Measurements from ENCODE around the gene FARS2.

Gene FARS2

DNA sequence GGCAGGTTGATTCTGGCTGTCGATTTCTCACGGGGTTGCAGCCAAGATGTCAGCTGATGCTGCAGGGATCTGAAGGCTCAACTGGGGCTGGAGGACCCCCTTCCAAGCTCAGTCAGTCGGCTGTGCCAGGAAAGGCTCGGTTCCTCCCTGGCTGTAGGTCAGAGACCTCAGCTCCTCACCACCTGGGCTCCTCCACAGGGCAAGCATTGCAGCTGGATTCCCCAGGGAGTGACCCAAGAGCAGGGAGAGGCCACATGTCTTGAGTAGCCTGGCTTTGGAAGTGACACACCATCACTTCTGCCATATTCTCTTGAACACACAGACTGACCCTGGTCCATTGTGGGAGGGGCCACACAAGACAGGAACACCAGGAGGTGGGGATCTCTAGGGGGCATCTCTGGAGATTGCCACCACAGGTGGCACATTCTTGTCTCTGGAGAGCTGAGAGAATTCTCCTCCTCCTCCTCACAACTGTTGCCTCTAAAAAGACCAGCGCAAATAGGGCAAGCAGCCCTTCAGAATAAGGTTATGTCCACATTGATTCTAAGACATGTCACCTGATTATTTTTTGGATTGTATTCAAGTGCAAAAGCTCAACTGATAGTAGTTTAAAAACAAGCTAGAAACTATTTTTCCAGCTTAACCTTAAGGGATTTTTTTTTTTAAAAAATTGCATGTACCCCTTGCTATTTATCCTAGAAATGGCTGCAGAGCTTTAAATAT lies 474.9 kb downstream of the FARS2 start:
- H3K36me3 ChIP-seq (ENCODE audit: control insufficient read depth, insufficient read depth, low read length), result no peaks in the 10 kb centered on the region
- WGBS, 2 experiments (ENCODE audit: insufficient coverage in 2 of 2), result 86 to 94% methylated on average over 2 of the region's 5 CpGs
- H3K9me3 ChIP-seq (ENCODE audit: control insufficient read depth, low read length), result no peaks in the 10 kb centered on the region
- H3K4me3 ChIP-seq (ENCODE audit: extremely low read depth, insufficient read depth, low read length, poor library complexity, severe bottlenecking), result no peak overlapping the region
- H3K27ac ChIP-seq (ENCODE audit: low read depth, low read length, severe bottlenecking), result no peak overlapping the region
- H3K4me1 ChIP-seq (ENCODE audit: control insufficient read depth, insufficient read depth, low read length, poor library complexity, severe bottlenecking), result no peaks in the 10 kb centered on the region

DNA sequence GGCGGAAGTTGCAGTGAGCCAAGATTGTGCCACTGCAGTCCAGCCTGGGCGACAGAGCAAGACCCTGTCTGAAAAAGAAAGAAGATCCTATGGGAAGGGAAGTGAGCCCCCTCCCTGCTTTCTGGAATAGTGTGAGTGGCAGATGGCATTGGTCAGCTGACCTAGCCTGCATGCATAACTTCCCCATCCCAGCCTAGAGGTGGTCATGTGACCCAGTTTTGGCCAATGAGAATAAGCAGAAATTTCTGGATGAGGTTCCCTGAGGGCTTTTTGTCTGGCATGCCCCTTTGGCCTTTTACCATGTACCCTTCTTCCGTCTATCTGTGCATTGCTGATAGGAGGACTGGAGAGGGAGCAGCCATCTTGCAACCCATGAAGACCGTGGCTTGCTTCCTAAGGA lies 476.1 kb downstream of the FARS2 start:
- Histone ChIP-seq H3K36me3 (ENCODE audit: control insufficient read depth, insufficient read depth, low read length) (no peaks in the 10 kb centered on the region), H3K4me3 (ENCODE audit: extremely low read depth, insufficient read depth, low read length, poor library complexity, severe bottlenecking) (no peak overlapping the region), H3K9me3 (ENCODE audit: control insufficient read depth, low read length) (no peaks in the 10 kb centered on the region), H3K27ac (ENCODE audit: low read depth, low read length, severe bottlenecking) (no peak overlapping the region), H3K4me1 (ENCODE audit: control insufficient read depth, insufficient read depth, low read length, poor library complexity, severe bottlenecking) (no peaks in the 10 kb centered on the region)
- WGBS, 2 experiments (ENCODE audit: insufficient coverage in 2 of 2), result 92 to 93% methylated on average over 4 of the region's 4 CpGs

DNA sequence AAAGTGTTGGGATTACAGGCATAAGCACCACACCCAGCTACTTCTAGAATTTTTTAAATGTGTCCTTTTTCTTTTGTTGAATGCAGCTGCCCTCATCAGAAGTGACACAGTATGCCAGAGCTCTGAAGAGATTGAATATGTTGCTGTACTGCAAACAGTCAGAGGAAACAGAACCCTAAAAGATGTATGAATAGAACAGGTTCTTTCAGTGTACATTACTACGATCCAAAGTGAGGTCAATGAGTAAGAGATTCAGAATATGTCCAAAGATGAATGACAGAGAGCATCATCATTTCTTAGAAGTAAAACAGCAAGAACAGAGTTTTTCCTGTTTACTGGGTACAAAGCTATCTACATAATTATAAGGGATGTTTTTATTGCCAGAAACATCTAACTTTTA lies 476.9 kb downstream of the FARS2 start:
- 100% methylated on average over 1 of the region's 1 CpG; no CpG with 5 or more reads in 1 of the 2 experiments for WGBS, 2 experiments (ENCODE audit: insufficient coverage in 2 of 2)
- Histone ChIP-seq H3K9me3 (ENCODE audit: control insufficient read depth, low read length) (no peaks in the 10 kb centered on the region), H3K4me1 (ENCODE audit: control insufficient read depth, insufficient read depth, low read length, poor library complexity, severe bottlenecking) (peaks cover 6% of the 10 kb centered on the region), H3K4me3 (ENCODE audit: extremely low read depth, insufficient read depth, low read length, poor library complexity, severe bottlenecking) (no peak overlapping the region), H3K36me3 (ENCODE audit: control insufficient read depth, insufficient read depth, low read length) (no peaks in the 10 kb centered on the region), H3K27ac (ENCODE audit: low read depth, low read length, severe bottlenecking) (no peak overlapping the region)

DNA sequence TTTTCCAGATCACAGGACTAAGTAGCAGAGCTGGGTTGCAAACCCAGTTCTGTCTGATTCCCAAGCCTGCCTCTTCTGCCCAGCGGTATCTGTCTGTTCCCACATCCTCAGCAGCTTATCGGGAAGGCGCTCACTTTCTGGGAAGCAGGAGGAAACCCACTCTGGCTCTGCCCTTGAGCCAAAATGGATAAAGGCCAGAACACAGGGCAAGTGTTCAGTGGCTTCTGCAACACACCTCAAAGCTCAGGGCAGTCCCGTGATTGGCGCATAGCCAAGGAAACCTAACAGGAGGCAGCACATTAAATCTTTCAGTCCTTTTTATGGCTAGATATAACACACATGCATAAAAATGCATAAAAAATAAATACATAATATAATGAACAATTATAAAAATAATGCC lies 483.2 kb downstream of the FARS2 start:
- Histone ChIP-seq H3K27ac (ENCODE audit: low read depth, low read length, severe bottlenecking) (no peak overlapping the region), H3K36me3 (ENCODE audit: control insufficient read depth, insufficient read depth, low read length) (no peaks in the 10 kb centered on the region), H3K4me3 (ENCODE audit: extremely low read depth, insufficient read depth, low read length, poor library complexity, severe bottlenecking) (no peak overlapping the region), H3K4me1 (ENCODE audit: control insufficient read depth, insufficient read depth, low read length, poor library complexity, severe bottlenecking) (peaks cover 6% of the 10 kb centered on the region), H3K9me3 (ENCODE audit: control insufficient read depth, low read length) (no peaks in the 10 kb centered on the region)
- WGBS, 2 experiments (ENCODE audit: insufficient coverage in 2 of 2), result 100% methylated on average over 3 of the region's 5 CpGs

DNA sequence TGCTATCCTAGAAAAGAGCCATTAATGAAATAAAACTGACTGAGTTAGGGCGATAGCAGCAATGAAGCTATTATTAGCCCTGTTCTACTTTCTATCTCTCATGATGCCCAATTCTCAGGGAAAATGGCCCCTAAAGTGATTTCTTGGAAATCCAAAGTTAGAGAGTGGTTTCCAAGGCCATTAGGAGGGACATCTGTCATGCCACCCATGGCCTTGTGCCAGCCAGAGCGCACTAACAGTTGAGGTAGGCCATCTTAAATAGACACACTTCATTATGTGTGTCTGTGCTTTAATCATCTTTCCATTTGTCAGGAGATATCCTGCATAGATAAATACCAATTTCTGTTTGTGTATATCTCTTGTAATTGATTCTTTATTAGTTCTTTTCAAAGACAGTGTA lies 483.8 kb downstream of the FARS2 start:
- no peak overlapping the region for H3K27ac ChIP-seq (ENCODE audit: low read depth, low read length, severe bottlenecking)
- no peaks in the 10 kb centered on the region for H3K36me3 ChIP-seq (ENCODE audit: control insufficient read depth, insufficient read depth, low read length)
- H3K4me1 ChIP-seq (ENCODE audit: control insufficient read depth, insufficient read depth, low read length, poor library complexity, severe bottlenecking), result peaks cover 6% of the 10 kb centered on the region
- no peaks in the 10 kb centered on the region for H3K9me3 ChIP-seq (ENCODE audit: control insufficient read depth, low read length)
- no peak overlapping the region for H3K4me3 ChIP-seq (ENCODE audit: extremely low read depth, insufficient read depth, low read length, poor library complexity, severe bottlenecking)
- WGBS, 2 experiments (ENCODE audit: insufficient coverage in 2 of 2), result 100% methylated on average over 1 of the region's 2 CpGs; no CpG with 5 or more reads in 1 of the 2 experiments

DNA sequence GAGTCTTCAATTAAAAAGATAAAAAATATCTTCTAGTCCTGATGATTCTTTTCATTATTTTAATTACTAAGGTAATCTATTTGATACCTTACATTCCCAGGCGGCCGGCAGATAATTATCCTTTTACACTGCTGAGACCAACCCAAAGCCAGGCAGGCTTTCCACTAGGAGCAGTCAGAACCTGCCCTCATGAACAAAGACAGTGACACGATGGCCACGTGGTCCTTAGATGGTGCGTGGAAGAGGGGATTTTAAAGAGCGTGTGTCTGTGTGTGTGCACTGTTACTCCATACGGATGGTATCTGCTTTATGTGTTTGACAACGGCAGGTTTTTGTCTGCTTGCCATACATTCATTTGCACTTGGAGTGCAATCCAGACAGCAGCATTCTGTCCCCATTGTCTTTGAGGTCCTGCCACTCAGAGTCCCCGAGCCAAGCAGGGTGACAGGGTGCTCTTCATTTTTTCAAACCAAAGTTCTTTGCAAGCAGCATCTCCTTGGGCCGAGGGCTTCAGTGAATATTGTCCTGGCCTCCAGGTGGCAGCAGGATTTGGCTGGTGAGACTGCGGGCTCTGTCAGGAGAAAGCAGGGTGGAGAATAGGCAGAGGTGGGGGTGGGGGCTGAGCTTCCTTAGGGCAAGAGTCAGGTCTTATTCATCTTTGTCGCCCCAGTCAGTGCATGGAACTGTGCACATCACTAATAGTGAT lies 484.9 kb downstream of the FARS2 start:
- H3K36me3 ChIP-seq (ENCODE audit: control insufficient read depth, insufficient read depth, low read length), result no peaks in the 10 kb centered on the region
- H3K4me3 ChIP-seq (ENCODE audit: extremely low read depth, insufficient read depth, low read length, poor library complexity, severe bottlenecking), result no peak overlapping the region
- WGBS, 2 experiments (ENCODE audit: insufficient coverage in 2 of 2), result 78 to 82% methylated on average over 6 to 11 of the region's 12 CpGs
- peaks cover 7% of the 10 kb centered on the region for H3K4me1 ChIP-seq (ENCODE audit: control insufficient read depth, insufficient read depth, low read length, poor library complexity, severe bottlenecking)
- no peak overlapping the region for H3K27ac ChIP-seq (ENCODE audit: low read depth, low read length, severe bottlenecking)
- no peaks in the 10 kb centered on the region for H3K9me3 ChIP-seq (ENCODE audit: control insufficient read depth, low read length)

DNA sequence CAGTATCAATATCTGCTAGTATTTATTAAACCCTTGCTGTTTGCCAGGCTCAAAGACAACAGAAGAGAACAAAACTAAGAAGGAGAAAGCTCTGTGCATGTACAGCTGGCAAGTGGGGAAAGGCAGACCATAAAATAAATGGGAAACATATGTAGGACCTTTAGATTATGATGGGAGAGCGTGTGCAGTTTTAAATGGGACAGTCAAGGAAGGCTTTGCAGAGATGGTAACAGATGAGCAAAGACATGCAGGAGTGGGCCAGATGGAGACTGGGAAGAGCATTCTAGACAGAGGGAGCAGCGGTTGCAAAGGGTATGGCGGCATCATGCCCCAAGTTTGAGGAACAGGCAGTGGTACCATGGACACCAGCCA lies 485.4 kb downstream of the FARS2 start:
- WGBS, 2 experiments (ENCODE audit: insufficient coverage in 2 of 2), result 90 to 96% methylated on average over 3 of the region's 3 CpGs
- no peak overlapping the region for H3K4me3 ChIP-seq (ENCODE audit: extremely low read depth, insufficient read depth, low read length, poor library complexity, severe bottlenecking)
- H3K9me3 ChIP-seq (ENCODE audit: control insufficient read depth, low read length), result no peaks in the 10 kb centered on the region
- H3K27ac ChIP-seq (ENCODE audit: low read depth, low read length, severe bottlenecking), result no peak overlapping the region
- peaks cover 12% of the 10 kb centered on the region for H3K4me1 ChIP-seq (ENCODE audit: control insufficient read depth, insufficient read depth, low read length, poor library complexity, severe bottlenecking)
- H3K36me3 ChIP-seq (ENCODE audit: control insufficient read depth, insufficient read depth, low read length), result no peaks in the 10 kb centered on the region

DNA sequence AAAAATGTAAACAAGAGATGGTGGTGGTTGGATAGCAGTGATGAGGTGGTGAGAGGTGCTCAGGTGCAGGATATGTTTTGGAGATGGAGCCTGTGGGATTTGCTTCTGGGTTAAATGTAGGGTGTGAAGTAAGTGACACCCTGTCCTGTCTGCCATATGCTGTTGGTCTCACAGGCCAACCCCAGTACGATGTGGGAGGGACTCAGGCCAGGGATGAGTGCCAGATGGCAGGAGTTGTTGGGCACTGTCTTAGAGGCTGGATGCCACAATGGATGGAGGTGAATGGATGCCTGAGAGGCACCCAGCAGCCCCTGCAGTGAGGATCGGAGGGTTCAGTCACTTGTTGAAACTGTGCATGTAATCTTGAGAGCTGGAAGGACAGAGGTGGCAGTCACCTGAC lies 486.1 kb downstream of the FARS2 start:
- H3K9me3 ChIP-seq (ENCODE audit: control insufficient read depth, low read length), result peaks cover 2% of the 10 kb centered on the region
- H3K4me3 ChIP-seq (ENCODE audit: extremely low read depth, insufficient read depth, low read length, poor library complexity, severe bottlenecking), result no peak overlapping the region
- WGBS, 2 experiments (ENCODE audit: insufficient coverage in 2 of 2), result 100% methylated on average over 1 to 2 of the region's 2 CpGs
- H3K4me1 ChIP-seq (ENCODE audit: control insufficient read depth, insufficient read depth, low read length, poor library complexity, severe bottlenecking), result peaks cover 16% of the 10 kb centered on the region
- no peaks in the 10 kb centered on the region for H3K36me3 ChIP-seq (ENCODE audit: control insufficient read depth, insufficient read depth, low read length)
- no peak overlapping the region for H3K27ac ChIP-seq (ENCODE audit: low read depth, low read length, severe bottlenecking)

DNA sequence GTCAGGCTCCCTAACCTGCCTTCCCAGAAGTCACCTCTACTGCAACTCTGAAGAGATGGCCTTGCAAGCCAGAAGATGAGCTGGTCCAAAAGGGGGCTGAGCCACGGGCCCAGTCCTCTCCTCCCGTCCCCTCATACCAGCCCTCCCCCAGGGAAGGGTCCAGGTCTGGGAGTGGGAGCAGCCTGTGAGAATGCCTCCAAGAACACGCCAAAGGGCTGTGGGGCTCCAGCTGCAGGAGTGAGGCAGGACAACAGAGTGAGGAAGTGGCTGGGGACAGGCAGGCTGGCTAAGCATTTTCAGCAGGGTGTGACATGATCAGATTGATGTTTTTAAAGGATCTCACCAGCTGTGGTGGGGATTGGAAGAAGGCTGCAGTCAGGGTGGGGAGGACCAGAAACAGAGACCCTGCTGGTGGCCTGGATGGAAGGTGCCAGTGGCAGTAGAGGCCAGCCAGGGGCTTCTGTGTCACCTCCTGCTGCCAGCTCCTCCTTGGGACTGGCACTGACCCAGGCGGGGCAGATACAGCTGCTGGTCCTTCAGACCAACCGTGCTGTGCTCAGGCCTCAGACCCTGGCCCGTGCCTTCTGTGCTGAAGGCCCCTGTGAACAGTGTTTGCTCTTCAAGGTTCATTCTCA lies 487.8 kb downstream of the FARS2 start:
- H3K4me3 ChIP-seq (ENCODE audit: extremely low read depth, insufficient read depth, low read length, poor library complexity, severe bottlenecking), result no peak overlapping the region
- WGBS, 2 experiments (ENCODE audit: insufficient coverage in 2 of 2), result 86 to 100% methylated on average over 3 to 4 of the region's 6 CpGs
- H3K9me3 ChIP-seq (ENCODE audit: control insufficient read depth, low read length), result peaks cover 4% of the 10 kb centered on the region
- no peak overlapping the region for H3K27ac ChIP-seq (ENCODE audit: low read depth, low read length, severe bottlenecking)
- H3K4me1 ChIP-seq (ENCODE audit: control insufficient read depth, insufficient read depth, low read length, poor library complexity, severe bottlenecking), result peaks cover 10% of the 10 kb centered on the region
- H3K36me3 ChIP-seq (ENCODE audit: control insufficient read depth, insufficient read depth, low read length), result no peaks in the 10 kb centered on the region

DNA sequence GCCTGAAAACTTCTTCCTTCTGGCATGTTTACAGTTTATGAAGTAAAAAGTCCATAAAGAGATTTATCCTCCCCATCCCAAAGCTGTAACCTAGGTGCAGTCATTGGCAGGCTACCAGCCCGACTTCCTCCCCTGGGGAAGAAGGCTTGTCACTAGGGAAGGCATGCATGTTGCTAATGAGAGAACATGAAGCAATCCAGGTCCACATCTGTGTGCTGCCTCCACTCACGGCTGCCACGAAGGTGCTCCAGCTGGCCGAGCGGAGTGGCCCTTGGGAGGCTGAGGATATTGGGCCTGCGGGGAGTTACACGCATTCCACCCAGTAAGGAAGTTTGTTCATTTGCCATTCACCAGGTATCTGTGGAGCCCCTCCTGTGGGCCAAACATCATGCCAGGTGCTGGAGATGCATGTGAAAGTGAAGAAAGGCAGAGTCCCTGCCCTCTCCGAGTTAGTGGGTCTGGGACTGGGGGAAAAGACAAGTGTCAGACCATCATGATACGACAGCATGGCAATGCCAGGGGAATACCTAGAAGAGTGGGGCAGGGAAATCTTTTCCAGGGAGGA lies 488.4 kb downstream of the FARS2 start:
- peaks cover 10% of the 10 kb centered on the region for H3K4me1 ChIP-seq (ENCODE audit: control insufficient read depth, insufficient read depth, low read length, poor library complexity, severe bottlenecking)
- H3K36me3 ChIP-seq (ENCODE audit: control insufficient read depth, insufficient read depth, low read length), result no peaks in the 10 kb centered on the region
- H3K4me3 ChIP-seq (ENCODE audit: extremely low read depth, insufficient read depth, low read length, poor library complexity, severe bottlenecking), result no peak overlapping the region
- H3K9me3 ChIP-seq (ENCODE audit: control insufficient read depth, low read length), result peaks cover 10% of the 10 kb centered on the region
- 94 to 98% methylated on average over 7 to 8 of the region's 9 CpGs for WGBS, 2 experiments (ENCODE audit: insufficient coverage in 2 of 2)
- no peak overlapping the region for H3K27ac ChIP-seq (ENCODE audit: low read depth, low read length, severe bottlenecking)

Measured in mesodermal cell (in vitro differentiated cells).